HG02973 (cell line): ENCODE data around the gene STXBP6.
"Not testable (repeated sequence)": the region's sequence is repeated elsewhere in the genome, so short reads cannot be mapped to it uniquely, and the experiment has no call there.

ENCODE experiments used
- ATAC-seq: cut with Tn5 transposase; IDR thresholded peaks from one replicate; pipeline ENCODE4 v1.9.1; 2021; ENCODE audit warnings: moderate library complexity; ENCODE audit not compliant: unreplicated experiment

STXBP6 gene

GRCh38 chr14:24959791-24960331 is 90.1 kb downstream of the STXBP6 start:
- no peak for ATAC-seq

DNA sequence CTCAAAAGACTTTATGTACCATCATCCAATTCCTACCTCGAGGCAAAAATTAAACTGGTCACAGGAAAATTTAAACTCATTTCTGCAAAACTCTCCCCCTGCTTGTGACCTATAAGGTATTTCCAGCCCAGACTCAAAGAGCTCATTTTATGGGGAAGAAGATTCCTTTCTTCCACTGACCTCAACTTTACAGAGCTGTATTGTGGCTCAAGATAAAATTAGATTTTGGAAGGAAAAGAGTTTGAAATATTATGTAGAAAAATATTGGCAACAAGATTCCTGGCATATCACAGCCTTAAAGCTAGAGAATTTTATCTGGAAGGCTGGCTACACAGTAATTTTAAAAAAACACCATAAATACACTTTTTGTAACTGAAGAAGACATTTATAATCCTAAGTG is 91.7 kb downstream of the STXBP6 start:
- no peak for ATAC-seq

- no peak for ATAC-seq
Measured at GRCh38 chr14:24957814-24958213, 92.1 kb downstream of the STXBP6 start.

DNA sequence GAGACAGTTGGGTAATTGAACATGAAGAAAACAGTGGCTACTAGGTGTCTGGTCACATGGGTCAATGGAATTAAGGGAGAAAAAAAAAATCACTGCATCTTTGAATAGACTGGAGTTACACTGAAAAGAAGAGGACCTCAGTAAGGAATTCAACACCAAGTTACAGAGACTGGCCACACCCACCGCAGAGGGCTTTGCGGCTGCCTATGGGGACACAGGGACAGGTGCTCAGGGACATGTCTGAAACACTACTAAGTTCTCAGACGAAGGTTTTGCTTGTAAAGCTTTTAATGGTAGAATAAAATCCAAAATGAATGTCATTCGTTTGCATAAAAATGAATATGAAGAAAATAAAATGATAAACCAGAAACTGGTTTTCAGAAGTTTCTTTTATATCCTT is 93.8 kb downstream of the STXBP6 start:
- no peak for ATAC-seq

- no peak for ATAC-seq
Measured at GRCh38 chr14:24954700-24955037, 95.3 kb downstream of the STXBP6 start.

DNA sequence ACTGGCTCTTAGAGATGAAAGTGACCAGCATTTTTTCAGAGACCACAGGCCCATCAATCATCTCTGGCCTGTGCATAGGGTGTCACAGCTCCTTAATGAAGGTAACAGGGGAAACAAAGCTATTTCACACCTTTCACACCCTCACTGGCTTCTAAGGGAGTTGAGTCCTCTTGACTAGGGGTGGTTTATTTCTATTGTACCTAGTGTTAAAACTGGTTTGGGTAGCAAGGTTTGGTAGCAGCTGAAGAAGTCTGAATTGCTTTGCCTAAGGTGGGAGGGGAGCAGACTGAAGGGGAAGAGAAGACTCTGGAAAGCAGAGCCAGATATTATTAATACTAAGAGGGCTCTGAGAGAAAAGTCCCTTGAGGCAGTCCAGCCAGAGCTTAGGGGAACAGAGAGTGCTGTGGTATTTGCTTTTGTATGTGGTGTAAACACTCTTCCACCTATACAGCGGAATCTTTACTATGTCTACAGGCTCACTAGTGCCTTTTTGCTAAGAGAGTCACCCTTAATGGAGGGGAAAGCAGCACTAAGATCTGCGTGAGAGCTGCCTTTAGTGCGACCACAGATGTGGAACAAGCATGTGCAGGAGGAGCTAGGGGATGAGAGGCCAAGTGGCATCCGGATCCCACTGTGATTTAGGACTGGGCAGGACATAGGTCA is 95.8 kb downstream of the STXBP6 start:
- ATAC-seq = no peak

GRCh38 chr14:24952851-24953666 is 96.9 kb downstream of the STXBP6 start:
- no peak for ATAC-seq

DNA sequence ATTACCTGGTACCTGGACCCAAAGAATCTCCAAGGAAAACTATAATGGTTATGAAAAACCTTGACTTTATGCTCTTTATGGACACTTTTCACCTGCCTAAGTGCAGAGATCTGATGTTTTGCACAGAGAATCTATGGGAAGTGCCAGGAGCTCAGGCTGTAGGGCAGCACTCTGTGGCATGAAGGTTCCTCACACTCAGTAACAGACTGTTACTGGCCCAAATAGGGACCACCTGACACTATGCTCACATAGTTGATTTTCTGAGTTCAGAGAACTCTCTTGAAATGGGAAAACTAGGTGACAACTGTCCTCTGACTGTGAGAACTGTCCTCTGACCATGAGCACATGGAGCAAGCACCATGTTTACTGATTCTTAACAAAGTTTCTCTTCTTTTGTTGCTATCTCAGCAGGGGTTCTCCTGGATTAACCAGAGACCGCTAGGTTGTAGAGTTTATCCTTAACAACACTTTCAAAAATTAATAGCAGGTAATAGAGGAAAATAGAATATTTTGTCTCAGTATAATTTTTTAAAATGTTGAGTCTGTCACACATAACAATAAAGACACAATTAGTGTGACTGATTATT is 101.6 kb downstream of the STXBP6 start:
- no peak for ATAC-seq

DNA sequence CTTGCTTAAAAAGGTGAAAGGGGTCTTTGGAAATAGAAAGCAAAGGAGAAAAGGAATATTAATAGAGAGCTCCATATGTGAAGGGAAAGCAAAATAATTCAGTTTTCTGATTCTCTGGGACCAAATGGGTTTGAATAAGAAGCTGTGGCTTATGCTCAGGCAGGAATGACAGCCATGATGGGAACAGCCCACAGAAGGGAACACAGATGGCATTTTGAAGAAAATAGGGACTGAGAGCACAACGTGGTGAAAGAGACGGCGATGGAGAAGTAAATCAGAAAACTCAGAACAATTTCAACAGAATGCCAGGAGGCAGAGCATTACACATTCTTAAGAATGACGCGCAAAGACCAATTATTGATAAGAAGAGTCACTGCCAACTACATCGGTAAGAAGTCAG is 102.8 kb downstream of the STXBP6 start:
- no peak for ATAC-seq

GRCh38 chr14:24944800-24945199 is 105.1 kb downstream of the STXBP6 start:
- ATAC-seq = no peak

DNA sequence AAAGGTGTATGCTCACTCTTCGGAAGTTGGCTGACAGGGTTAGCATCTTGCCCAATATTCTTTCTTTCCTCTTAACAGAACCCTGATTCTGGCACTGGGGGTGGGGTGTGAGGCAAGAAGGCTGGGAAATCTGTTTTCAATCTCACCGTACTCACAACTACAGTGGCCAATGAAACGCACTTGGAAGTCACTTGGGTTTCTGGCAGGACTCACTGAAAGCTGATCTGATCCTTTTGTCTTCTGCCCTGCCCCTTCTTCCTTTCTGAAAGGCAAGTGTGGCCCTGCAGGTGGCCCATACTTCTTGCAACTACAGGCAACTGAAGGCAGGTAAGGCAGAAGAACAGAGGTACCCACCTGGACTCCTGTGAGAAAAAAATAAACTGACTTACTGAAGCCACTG is 106.9 kb downstream of the STXBP6 start:
- no peak for ATAC-seq

GRCh38 chr14:24941719-24942118 is 108.2 kb downstream of the STXBP6 start:
- ATAC-seq = no peak

DNA sequence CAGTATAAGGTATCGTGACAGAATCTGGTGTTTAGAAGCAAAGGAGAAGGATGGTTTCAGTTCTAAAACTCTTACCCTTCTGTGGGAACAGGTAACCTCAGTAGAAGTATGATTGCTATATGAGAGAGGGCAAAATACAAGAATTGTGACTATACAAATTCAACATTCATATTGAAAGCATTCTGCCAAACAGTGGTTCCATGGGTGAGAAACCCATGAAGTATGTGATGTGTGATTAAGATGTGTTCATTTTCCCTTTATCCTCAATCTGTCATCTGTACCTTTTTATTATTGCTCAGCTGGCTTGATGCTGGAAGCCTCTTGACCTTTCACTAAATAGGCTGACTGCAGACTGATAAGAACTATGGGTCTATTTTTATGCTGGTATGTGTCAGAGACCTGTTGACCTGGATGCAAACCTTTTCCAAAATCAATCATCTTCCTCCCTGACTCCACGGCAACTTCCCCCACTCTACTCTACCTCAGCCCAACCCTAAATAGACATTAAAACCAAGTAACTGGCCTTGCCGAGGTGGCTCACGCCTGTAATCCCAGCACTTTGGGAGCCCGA is 109.6 kb downstream of the STXBP6 start:
- no peak for ATAC-seq

DNA sequence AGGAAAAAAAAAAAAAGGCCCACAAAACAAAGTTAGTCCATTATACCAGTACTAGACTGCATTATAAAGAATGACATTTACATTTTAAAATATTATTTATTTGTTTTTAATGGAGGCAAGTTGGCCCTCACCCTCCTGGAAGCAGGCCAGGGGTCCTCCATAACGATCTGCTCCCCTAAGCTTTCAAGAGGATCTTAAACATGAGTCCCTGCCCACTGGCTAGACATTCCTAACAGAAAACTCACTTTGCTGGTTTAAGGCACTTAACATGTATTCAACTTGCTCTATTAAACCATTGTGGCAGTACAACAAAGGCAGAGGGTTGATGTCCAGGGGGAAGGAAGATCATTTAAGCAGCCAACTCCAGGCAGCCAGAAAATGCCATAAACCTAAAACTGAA is 111.4 kb downstream of the STXBP6 start:
- no peak for ATAC-seq

- no peak for ATAC-seq
Measured at GRCh38 chr14:24937300-24937699, 112.6 kb downstream of the STXBP6 start.

GRCh38 chr14:24936773-24937172 is 113.2 kb downstream of the STXBP6 start:
- not testable (repeated sequence) for ATAC-seq

GRCh38 chr14:24935796-24936195 is 114.2 kb downstream of the STXBP6 start:
- no peak for ATAC-seq

DNA sequence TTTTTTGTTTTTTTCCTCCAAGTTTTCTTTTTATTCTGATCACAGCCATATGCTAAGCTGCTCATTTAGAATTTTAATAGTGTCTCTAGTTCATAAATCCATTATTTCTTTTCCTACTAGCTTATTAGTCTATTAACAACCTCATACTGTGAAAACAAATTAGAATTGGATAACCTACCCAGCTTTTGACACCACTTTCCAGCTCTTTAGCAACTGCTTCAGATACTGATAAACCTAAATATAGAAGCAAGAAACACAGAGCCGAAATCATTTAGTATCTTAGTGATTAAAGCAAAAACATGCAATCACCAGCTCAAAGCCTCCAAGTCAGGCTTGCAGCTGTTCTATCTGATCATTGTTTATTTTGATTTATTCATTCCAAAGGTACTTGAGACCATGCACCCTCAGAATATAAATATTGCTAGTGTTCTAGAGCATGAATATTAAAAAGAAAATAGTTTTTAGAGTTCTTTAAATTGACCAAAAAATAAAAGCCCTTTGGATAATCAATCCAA is 121.5 kb downstream of the STXBP6 start:
- no peak for ATAC-seq

- no peak for ATAC-seq
Measured at GRCh38 chr14:24927809-24928208, 122.1 kb downstream of the STXBP6 start.

DNA sequence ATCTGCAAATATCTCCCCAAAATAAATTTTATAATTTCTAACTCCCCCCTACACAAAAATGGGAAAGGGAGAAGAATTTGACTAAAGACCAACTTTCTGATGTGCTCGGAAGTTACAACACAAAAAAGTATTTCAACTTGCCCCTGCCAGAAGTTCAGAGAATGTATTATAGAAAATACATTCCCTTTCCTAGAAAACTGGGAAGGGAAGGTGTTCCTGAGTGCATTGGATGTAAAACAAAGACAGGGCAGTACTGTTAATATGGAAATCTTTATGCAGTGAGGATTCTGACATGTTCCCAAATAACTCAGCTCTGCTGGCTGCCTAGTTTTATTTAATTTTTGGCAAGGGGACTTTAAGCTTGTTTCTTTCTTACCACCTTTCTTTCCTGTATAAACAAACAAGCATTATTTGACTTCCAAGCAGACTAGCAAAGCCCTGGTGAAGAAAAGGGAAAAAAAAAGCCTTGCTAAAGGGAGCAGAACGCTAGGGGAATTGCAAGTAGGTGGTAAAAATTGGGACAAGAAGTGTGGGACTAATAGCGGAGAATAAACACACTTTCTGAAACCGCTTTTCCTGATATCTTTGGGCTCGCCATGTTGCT is 124.1 kb downstream of the STXBP6 start:
- no peak for ATAC-seq

GRCh38 chr14:24924544-24924943 is 125.4 kb downstream of the STXBP6 start:
- ATAC-seq = no peak
